ENCODE measurements around the gene PYGB. TPM values are rescaled to one million over a fixed set of nuclear protein-coding genes. Genes with fewer than 3 reads are reported as not detected.

PYGB gene
- total RNA-seq, 1 experiment from 2014 or later = 220 TPM

GRCh38 chr20:25223765-25224720, 23.8 kb upstream of the PYGB start:
- Histone ChIP-seq H3K27me3 (ENCODE audit: control insufficient read depth, insufficient read depth, low read length) (no peaks in the 10 kb centered on the region), H3K4me3 (ENCODE audit: low read depth in 2 of 2, low read length in 2 of 2) (no peak overlapping the region), H3K9me3 (ENCODE audit: control insufficient read depth, insufficient read depth, low read depth, low read length) (no peaks in the 10 kb centered on the region), H3K4me1 (ENCODE audit: control insufficient read depth, insufficient read depth, low read length) (peaks cover 65% of the 10 kb centered on the region), H3K27ac (ENCODE audit: low read length) (peak overlapping the region; percentile 58), H3K36me3 (ENCODE audit: control insufficient read depth, insufficient read depth, low read length) (no peaks in the 10 kb centered on the region)
- CTCF ChIA-PET = interaction anchor here (0.6 to 1.8 kb wide), 3 partner anchors 16 to 24 kb away, joined by 5 to 7 read pairs (median 5); partner anchors contain the start of gene PYGB
- TF ChIP-seq TCF7L2 (IDR thresholded peaks at IDR 0.05; ENCODE audit: low read depth, low read length) (no peak), POLR2AphosphoS5 (IDR thresholded peaks at IDR 0.05; ENCODE audit: low read depth, low read length) (no peak), CTCF (IDR thresholded peaks at IDR 0.05) (no peak), REST (IDR thresholded peaks at IDR 0.05; ENCODE audit: insufficient read depth in 1 of 2, low read depth in 2 of 2, low read length in 1 of 2) (no peak), SIN3A (IDR thresholded peaks at IDR 0.05; ENCODE audit: borderline replicate concordance, insufficient read depth, low read depth, low read length) (no peak)
- intact Hi-C loops (cut with micrococcal nuclease; ENCODE audit: unreplicated experiment) (no loop called here), in situ Hi-C loops (cut with HindIII; ENCODE audit: low pct_unique_long_range_greater_than_20kb, low sequenced_read_pairs) (no loop called here)
- BruUV-seq (replicated peaks) = no TSS peak
- POLR2A ChIA-PET = interaction anchor here (0.7 to 0.8 kb wide), 2 partner anchors 23 to 26 kb away, joined by 3 to 4 read pairs; no protein-coding TSS in a partner anchor
- ATAC-seq = no peak
- no peak for DNase-seq (ENCODE audit: low read depth, low spot score)

- POLR2A ChIA-PET = interaction anchor here (0.7 kb wide), 1 partner anchor 22 kb away, joined by 4 read pairs; no protein-coding TSS in a partner anchor
- Histone ChIP-seq H3K36me3 (ENCODE audit: control insufficient read depth, insufficient read depth, low read length) (no peaks in the 10 kb centered on the region), H3K9me3 (ENCODE audit: control insufficient read depth, insufficient read depth, low read depth, low read length) (no peaks in the 10 kb centered on the region), H3K27me3 (ENCODE audit: control insufficient read depth, insufficient read depth, low read length) (no peaks in the 10 kb centered on the region), H3K4me3 (ENCODE audit: low read depth in 2 of 2, low read length in 2 of 2) (no peak overlapping the region), H3K4me1 (ENCODE audit: control insufficient read depth, insufficient read depth, low read length) (peaks cover 74% of the 10 kb centered on the region), H3K27ac (ENCODE audit: low read length) (peak overlapping the region; percentile 92)
- intact Hi-C loops (cut with micrococcal nuclease; ENCODE audit: unreplicated experiment) (no loop called here), in situ Hi-C loops (cut with HindIII; ENCODE audit: low pct_unique_long_range_greater_than_20kb, low sequenced_read_pairs) (no loop called here)
- CTCF ChIA-PET = no interaction called here
- no peak for TF ChIP-seq SIN3A (IDR thresholded peaks at IDR 0.05; ENCODE audit: borderline replicate concordance, insufficient read depth, low read depth, low read length)
- TF ChIP-seq CTCF (IDR thresholded peaks at IDR 0.05) = no peak
- TF ChIP-seq POLR2AphosphoS5 (IDR thresholded peaks at IDR 0.05; ENCODE audit: low read depth, low read length) = no peak
- no peak for ATAC-seq
- no peak for DNase-seq (ENCODE audit: low read depth, low spot score)
- no TSS peak for BruUV-seq (replicated peaks)
These were observed 22.9 kb upstream of the PYGB start for GRCh38 chr20:25224941-25225340.

Measured in Panc1 (cell line).